Measurements from ENCODE around the gene NAT8L.

NAT8L gene

DNA sequence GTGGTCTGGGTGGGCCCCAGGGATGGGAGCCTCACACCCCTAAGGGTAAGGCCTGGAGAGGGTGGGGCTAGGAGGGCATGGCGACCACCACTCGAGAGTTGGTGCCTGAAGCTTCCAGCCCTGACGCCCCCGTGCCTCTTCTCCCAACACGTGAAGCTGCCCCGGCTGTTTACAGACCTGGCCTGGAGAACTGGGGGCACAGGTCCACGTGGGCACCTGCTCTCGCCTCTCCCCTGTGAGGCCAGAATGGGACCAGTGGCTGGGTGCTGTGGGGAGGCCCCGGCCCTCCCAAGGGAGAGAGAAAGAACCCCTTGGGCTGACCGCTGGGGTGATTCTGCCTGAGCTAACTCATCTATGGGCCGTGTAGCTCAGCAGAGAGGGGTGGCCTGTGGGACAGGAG, 15.5 kb downstream of the NAT8L start:
- no peak overlapping the region for H3K9ac ChIP-seq (ENCODE audit: low read length)
- 83% methylated on average over 11 of the region's 11 CpGs for WGBS
- H3K27me3 ChIP-seq (ENCODE audit: control insufficient read depth in 1 of 2, insufficient read depth in 1 of 2, low read length in 2 of 2): peaks cover 22 to 24% of the 10 kb centered on the region in 2 experiments
- no peak overlapping the region for H3K4me3 ChIP-seq (ENCODE audit: insufficient read depth in 1 of 2, low read depth in 1 of 2, low read length in 2 of 2)
- no peak overlapping the region for H3K27ac ChIP-seq (ENCODE audit: low read length, poor library complexity, severe bottlenecking)
- no peak overlapping the region for H2BK5ac ChIP-seq (ENCODE audit: low read depth, low read length, poor library complexity, severe bottlenecking)
- H3K4ac ChIP-seq (ENCODE audit: low read depth in 1 of 2, low read length in 2 of 2): no peak overlapping the region
- no peak overlapping the region for H2BK120ac ChIP-seq (ENCODE audit: low read depth, low read length)
- no peak overlapping the region for H4K8ac ChIP-seq (ENCODE audit: low read length)
- no peak for DNase-seq
- H2BK15ac ChIP-seq (ENCODE audit: low read depth, poor library complexity, severe bottlenecking): no peak overlapping the region
- H4K91ac ChIP-seq (ENCODE audit: low read length): no peak overlapping the region
- H3K18ac ChIP-seq (ENCODE audit: low read depth in 1 of 2, low read length in 2 of 2): no peak overlapping the region
- no peak overlapping the region for H2BK12ac ChIP-seq (ENCODE audit: low read length in 2 of 2)
- no peaks in the 10 kb centered on the region for H3K36me3 ChIP-seq (ENCODE audit: control insufficient read depth in 1 of 2, insufficient read depth in 2 of 2, low read depth in 1 of 2, low read length in 2 of 2)
- H3K4me2 ChIP-seq (ENCODE audit: low read length, poor library complexity, severe bottlenecking): no peak overlapping the region
- peaks cover 14% of the 10 kb centered on the region for H3K4me1 ChIP-seq (ENCODE audit: control insufficient read depth, insufficient read depth, low read depth, low read length)
- H3K9me3 ChIP-seq (ENCODE audit: control insufficient read depth, low read length): no peaks in the 10 kb centered on the region
- no peak overlapping the region for H2AK5ac ChIP-seq (ENCODE audit: low read length, severe bottlenecking)
- H2AFZ ChIP-seq (ENCODE audit: low read depth, low read length): no peak overlapping the region
- no peak overlapping the region for H3K14ac ChIP-seq (ENCODE audit: low read length in 2 of 2)
- no peak overlapping the region for H3K23ac ChIP-seq (ENCODE audit: low read length in 2 of 2)
- H3K79me1 ChIP-seq (replicated peaks; ENCODE audit: low read length, poor library complexity, severe bottlenecking): no peaks in the 10 kb centered on the region

- 88% methylated on average over 12 of the region's 12 CpGs for WGBS
- no peak overlapping the region for H4K91ac ChIP-seq (ENCODE audit: low read length)
- no peak overlapping the region for H3K4ac ChIP-seq (ENCODE audit: low read depth in 1 of 2, low read length in 2 of 2)
- H2BK120ac ChIP-seq (ENCODE audit: low read depth, low read length): no peak overlapping the region
- H2BK12ac ChIP-seq (ENCODE audit: low read length in 2 of 2): no peak overlapping the region
- H3K36me3 ChIP-seq (ENCODE audit: control insufficient read depth in 1 of 2, insufficient read depth in 2 of 2, low read depth in 1 of 2, low read length in 2 of 2): no peaks in the 10 kb centered on the region
- no peak overlapping the region for H3K23ac ChIP-seq (ENCODE audit: low read length in 2 of 2)
- H2AK5ac ChIP-seq (ENCODE audit: low read length, severe bottlenecking): no peak overlapping the region
- H3K79me1 ChIP-seq (replicated peaks; ENCODE audit: low read length, poor library complexity, severe bottlenecking): no peaks in the 10 kb centered on the region
- H4K8ac ChIP-seq (ENCODE audit: low read length): no peak overlapping the region
- H3K9ac ChIP-seq (ENCODE audit: low read length): no peak overlapping the region
- H3K14ac ChIP-seq (ENCODE audit: low read length in 2 of 2): no peak overlapping the region
- no peak overlapping the region for H2AFZ ChIP-seq (ENCODE audit: low read depth, low read length)
- H3K18ac ChIP-seq (ENCODE audit: low read depth in 1 of 2, low read length in 2 of 2): no peak overlapping the region
- no peak overlapping the region for H3K4me3 ChIP-seq (ENCODE audit: insufficient read depth in 1 of 2, low read depth in 1 of 2, low read length in 2 of 2)
- H2BK5ac ChIP-seq (ENCODE audit: low read depth, low read length, poor library complexity, severe bottlenecking): no peak overlapping the region
- DNase-seq: no peak
- H2BK15ac ChIP-seq (ENCODE audit: low read depth, poor library complexity, severe bottlenecking): no peak overlapping the region
- H3K27ac ChIP-seq (ENCODE audit: low read length, poor library complexity, severe bottlenecking): no peak overlapping the region
- peaks cover 20 to 22% of the 10 kb centered on the region in 2 experiments for H3K27me3 ChIP-seq (ENCODE audit: control insufficient read depth in 1 of 2, insufficient read depth in 1 of 2, low read length in 2 of 2)
- H3K4me2 ChIP-seq (ENCODE audit: low read length, poor library complexity, severe bottlenecking): no peak overlapping the region
- peaks cover 14% of the 10 kb centered on the region for H3K4me1 ChIP-seq (ENCODE audit: control insufficient read depth, insufficient read depth, low read depth, low read length)
- no peaks in the 10 kb centered on the region for H3K9me3 ChIP-seq (ENCODE audit: control insufficient read depth, low read length)
Measured at GRCh38 chr4:2075171-2075986, 16.3 kb downstream of the NAT8L start.

DNA sequence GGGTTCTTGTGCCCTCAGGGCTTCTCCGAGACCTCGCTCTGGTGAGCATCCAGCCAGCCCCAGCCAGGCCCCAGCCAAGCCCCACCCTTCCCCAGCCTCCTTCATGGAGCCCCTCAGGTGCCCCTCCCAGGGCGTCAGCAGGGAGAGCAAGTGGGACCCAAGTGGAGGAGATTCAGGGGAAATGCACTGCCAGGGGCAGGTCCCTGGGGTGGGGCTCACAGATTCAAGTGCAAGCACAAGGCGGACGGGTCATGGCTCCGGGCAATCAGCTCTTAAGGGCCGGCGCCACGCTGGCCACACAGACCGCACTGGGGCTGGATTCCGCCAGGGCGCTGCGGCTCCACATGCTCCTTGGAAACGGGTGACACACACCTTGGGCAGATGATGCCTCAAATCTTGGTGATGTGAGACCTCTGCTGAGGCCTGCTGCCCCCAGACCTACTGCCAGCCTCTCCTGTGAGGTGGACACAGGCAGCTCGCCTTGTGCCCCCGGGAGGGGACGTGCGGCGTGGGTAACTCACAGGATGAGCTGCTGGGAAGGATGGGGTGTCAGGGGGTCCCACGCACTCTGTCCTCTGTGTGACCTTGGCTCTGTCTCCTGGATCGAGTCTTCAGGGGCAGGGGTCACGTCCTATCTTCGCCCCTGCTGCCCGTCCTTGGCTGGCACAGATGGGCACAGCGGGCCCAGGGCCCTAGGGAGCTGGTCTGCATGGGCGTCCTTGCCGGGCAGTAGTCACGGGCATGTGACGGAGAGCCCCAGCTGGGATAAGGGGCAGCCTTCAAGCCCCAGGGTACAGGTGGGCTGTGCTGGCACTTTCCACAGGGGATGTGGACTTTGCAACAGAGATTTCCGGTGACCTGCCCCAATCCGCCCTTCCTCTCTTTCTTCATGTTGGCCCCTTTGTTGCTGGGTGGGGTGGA, 17.1 kb downstream of the NAT8L start:
- Histone ChIP-seq H4K8ac (ENCODE audit: low read length) (no peak overlapping the region), H2BK5ac (ENCODE audit: low read depth, low read length, poor library complexity, severe bottlenecking) (no peak overlapping the region), H3K4ac (ENCODE audit: low read depth in 1 of 2, low read length in 2 of 2) (no peak overlapping the region), H3K36me3 (ENCODE audit: control insufficient read depth in 1 of 2, insufficient read depth in 2 of 2, low read depth in 1 of 2, low read length in 2 of 2) (no peaks in the 10 kb centered on the region), H3K14ac (ENCODE audit: low read length in 2 of 2) (no peak overlapping the region), H4K91ac (ENCODE audit: low read length) (no peak overlapping the region), H3K18ac (ENCODE audit: low read depth in 1 of 2, low read length in 2 of 2) (no peak overlapping the region), H3K4me1 (ENCODE audit: control insufficient read depth, insufficient read depth, low read depth, low read length) (peaks cover 7% of the 10 kb centered on the region), H3K4me3 (ENCODE audit: insufficient read depth in 1 of 2, low read depth in 1 of 2, low read length in 2 of 2) (no peak overlapping the region), H3K23ac (ENCODE audit: low read length in 2 of 2) (no peak overlapping the region), H2BK12ac (ENCODE audit: low read length in 2 of 2) (no peak overlapping the region), H2AFZ (ENCODE audit: low read depth, low read length) (no peak overlapping the region), H2AK5ac (ENCODE audit: low read length, severe bottlenecking) (no peak overlapping the region), H3K79me1 (replicated peaks; ENCODE audit: low read length, poor library complexity, severe bottlenecking) (no peaks in the 10 kb centered on the region), H2BK15ac (ENCODE audit: low read depth, poor library complexity, severe bottlenecking) (no peak overlapping the region), H3K9me3 (ENCODE audit: control insufficient read depth, low read length) (no peaks in the 10 kb centered on the region), H3K9ac (ENCODE audit: low read length) (no peak overlapping the region), H2BK120ac (ENCODE audit: low read depth, low read length) (no peak overlapping the region), H3K27ac (ENCODE audit: low read length, poor library complexity, severe bottlenecking) (no peak overlapping the region), H3K27me3 (ENCODE audit: control insufficient read depth in 1 of 2, insufficient read depth in 1 of 2, low read length in 2 of 2) (peaks cover 14 to 20% of the 10 kb centered on the region in 2 experiments), H3K4me2 (ENCODE audit: low read length, poor library complexity, severe bottlenecking) (no peak overlapping the region)
- DNase-seq: no peak
- WGBS: 93% methylated on average over 29 of the region's 31 CpGs

DNA sequence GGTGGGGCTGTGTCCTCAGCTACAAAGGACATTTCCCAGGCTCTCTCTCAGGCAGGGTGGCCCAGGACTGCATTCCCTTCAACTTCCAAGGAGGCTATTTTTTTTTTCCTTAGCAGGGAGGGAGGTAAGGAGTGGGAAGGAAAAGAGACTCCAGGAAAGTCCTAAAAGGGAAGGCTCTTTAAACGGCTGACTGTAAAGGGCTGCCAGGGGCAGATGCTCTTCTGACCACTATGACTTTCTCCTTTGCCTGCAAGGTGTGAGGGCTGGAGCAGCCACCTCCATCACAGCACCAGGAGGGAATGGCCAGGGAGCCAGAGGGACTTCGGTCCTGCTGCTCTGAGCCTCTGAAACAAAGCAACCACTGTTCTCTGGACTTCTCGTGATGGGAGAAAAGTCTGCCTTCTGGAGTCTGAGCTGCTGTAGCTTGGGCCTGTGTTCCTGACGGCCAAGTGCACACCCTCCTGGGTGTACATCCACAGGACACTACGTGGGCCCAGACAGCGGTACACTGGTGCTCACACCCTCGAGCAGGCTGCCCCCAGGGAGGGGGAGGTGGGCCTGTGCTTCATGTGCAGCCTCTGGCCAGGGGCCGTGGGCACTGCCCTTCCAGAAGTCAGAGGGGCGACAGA, 17.9 kb downstream of the NAT8L start:
- no peak overlapping the region for H2BK5ac ChIP-seq (ENCODE audit: low read depth, low read length, poor library complexity, severe bottlenecking)
- no peaks in the 10 kb centered on the region for H3K36me3 ChIP-seq (ENCODE audit: control insufficient read depth in 1 of 2, insufficient read depth in 2 of 2, low read depth in 1 of 2, low read length in 2 of 2)
- H3K79me1 ChIP-seq (replicated peaks; ENCODE audit: low read length, poor library complexity, severe bottlenecking): no peaks in the 10 kb centered on the region
- H3K9ac ChIP-seq (ENCODE audit: low read length): no peak overlapping the region
- H2BK15ac ChIP-seq (ENCODE audit: low read depth, poor library complexity, severe bottlenecking): no peak overlapping the region
- H2AK5ac ChIP-seq (ENCODE audit: low read length, severe bottlenecking): no peak overlapping the region
- H3K23ac ChIP-seq (ENCODE audit: low read length in 2 of 2): no peak overlapping the region
- no peak overlapping the region for H3K4me3 ChIP-seq (ENCODE audit: insufficient read depth in 1 of 2, low read depth in 1 of 2, low read length in 2 of 2)
- H3K27me3 ChIP-seq (ENCODE audit: control insufficient read depth in 1 of 2, insufficient read depth in 1 of 2, low read length in 2 of 2): peaks cover 7 to 13% of the 10 kb centered on the region in 2 experiments
- H3K27ac ChIP-seq (ENCODE audit: low read length, poor library complexity, severe bottlenecking): no peak overlapping the region
- H2AFZ ChIP-seq (ENCODE audit: low read depth, low read length): no peak overlapping the region
- H3K18ac ChIP-seq (ENCODE audit: low read depth in 1 of 2, low read length in 2 of 2): no peak overlapping the region
- H4K8ac ChIP-seq (ENCODE audit: low read length): peak overlapping the region; percentile 32
- H3K9me3 ChIP-seq (ENCODE audit: control insufficient read depth, low read length): no peaks in the 10 kb centered on the region
- H3K4me1 ChIP-seq (ENCODE audit: control insufficient read depth, insufficient read depth, low read depth, low read length): no peaks in the 10 kb centered on the region
- WGBS: 83% methylated on average over 9 of the region's 9 CpGs
- peak overlapping the region; percentile 10 for H4K91ac ChIP-seq (ENCODE audit: low read length)
- H3K4me2 ChIP-seq (ENCODE audit: low read length, poor library complexity, severe bottlenecking): no peak overlapping the region
- no peak overlapping the region for H3K4ac ChIP-seq (ENCODE audit: low read depth in 1 of 2, low read length in 2 of 2)
- no peak overlapping the region for H3K14ac ChIP-seq (ENCODE audit: low read length in 2 of 2)
- H2BK12ac ChIP-seq (ENCODE audit: low read length in 2 of 2): no peak overlapping the region
- H2BK120ac ChIP-seq (ENCODE audit: low read depth, low read length): no peak overlapping the region
- no peak for DNase-seq
